Measurements from ENCODE around the gene RELL2.

The RELL2 gene

GRCh38 chr5:141623186-141623585, 13.6 kb upstream of the RELL2 start:
- TF ChIP-seq POLR2AphosphoS5 (IDR thresholded peaks at IDR 0.05; ENCODE audit: low read depth) (no peak), REST (IDR thresholded peaks at IDR 0.05; ENCODE audit: insufficient replicate concordance, low read depth) (no peak), GABPA (IDR thresholded peaks at IDR 0.05; ENCODE audit: low read depth) (no peak), SPI1 (IDR thresholded peaks at IDR 0.05; ENCODE audit: borderline replicate concordance, low read depth) (no peak), CTCF (IDR thresholded peaks at IDR 0.05; ENCODE audit: insufficient read depth, low read length) (no peak)
- no peak overlapping the region for H3K27ac ChIP-seq (replicated peaks)

GRCh38 chr5:141623611-141624010, 13.2 kb upstream of the RELL2 start:
- Histone ChIP-seq H3K27me3 (ENCODE audit: insufficient read depth, poor library complexity, severe bottlenecking) (no peaks in the 10 kb centered on the region), H3K27ac (replicated peaks) (no peak overlapping the region), H3K4me3 (replicated peaks; ENCODE audit: insufficient read depth, low read length) (no peak overlapping the region)
- TF ChIP-seq SPI1 (IDR thresholded peaks at IDR 0.05; ENCODE audit: borderline replicate concordance, low read depth) = no peak
- no peak for TF ChIP-seq POLR2AphosphoS5 (IDR thresholded peaks at IDR 0.05; ENCODE audit: low read depth)
- no peak for TF ChIP-seq REST (IDR thresholded peaks at IDR 0.05; ENCODE audit: insufficient replicate concordance, low read depth)
- TF ChIP-seq GABPA (IDR thresholded peaks at IDR 0.05; ENCODE audit: low read depth) = no peak
- TF ChIP-seq CTCF (IDR thresholded peaks at IDR 0.05; ENCODE audit: insufficient read depth, low read length) = no peak
- no peak for DNase-seq (ENCODE audit: low read depth in 1 of 2, low spot score in 1 of 2)

More at GRCh38 chr5:141623186-141623585, 13.6 kb upstream of the RELL2 start:
- no peak overlapping the region for H3K4me3 ChIP-seq (replicated peaks; ENCODE audit: insufficient read depth, low read length)
- H3K27me3 ChIP-seq (ENCODE audit: insufficient read depth, poor library complexity, severe bottlenecking) = no peaks in the 10 kb centered on the region
- peak in 1 of 2 experiments; percentile 64 for DNase-seq (ENCODE audit: low read depth in 1 of 2, low spot score in 1 of 2)

- H3K4me3 ChIP-seq (replicated peaks; ENCODE audit: insufficient read depth, low read length) = no peak overlapping the region
- TF ChIP-seq POLR2AphosphoS5 (IDR thresholded peaks at IDR 0.05; ENCODE audit: low read depth) = no peak
- TF ChIP-seq REST (IDR thresholded peaks at IDR 0.05; ENCODE audit: insufficient replicate concordance, low read depth) = no peak
- TF ChIP-seq CTCF (IDR thresholded peaks at IDR 0.05; ENCODE audit: insufficient read depth, low read length) = no peak
- TF ChIP-seq GABPA (IDR thresholded peaks at IDR 0.05; ENCODE audit: low read depth) = no peak
- TF ChIP-seq SPI1 (IDR thresholded peaks at IDR 0.05; ENCODE audit: borderline replicate concordance, low read depth) = no peak
- no peaks in the 10 kb centered on the region for H3K27me3 ChIP-seq (ENCODE audit: insufficient read depth, poor library complexity, severe bottlenecking)
- no peak for DNase-seq (ENCODE audit: low read depth in 1 of 2, low spot score in 1 of 2)
- H3K27ac ChIP-seq (replicated peaks) = no peak overlapping the region
Observed at GRCh38 chr5:141628175-141628788, 8.5 kb upstream of the RELL2 start.
